HG02678 (cell line): Measurements from ENCODE around the gene ANKRD55.
"Not testable (repeated sequence)": the region's sequence is repeated elsewhere in the genome, so short reads cannot be mapped to it uniquely, and the experiment has no call there.

Experiments used
- ATAC-seq: cut with Tn5 transposase; IDR thresholded peaks from one replicate; pipeline ENCODE4 v1.9.1; 2021; ENCODE audit warnings: mild to moderate bottlenecking, moderate library complexity; ENCODE audit not compliant: unreplicated experiment

Gene ANKRD55

GRCh38 chr5:56211298-56211865 lies 21.7 kb downstream of the ANKRD55 start:
- ATAC-seq, result no peak

GRCh38 chr5:56208681-56209080 lies 24.4 kb downstream of the ANKRD55 start:
- ATAC-seq, result no peak

- no peak for ATAC-seq
Measured at GRCh38 chr5:56207537-56207936, 25.6 kb downstream of the ANKRD55 start.

DNA sequence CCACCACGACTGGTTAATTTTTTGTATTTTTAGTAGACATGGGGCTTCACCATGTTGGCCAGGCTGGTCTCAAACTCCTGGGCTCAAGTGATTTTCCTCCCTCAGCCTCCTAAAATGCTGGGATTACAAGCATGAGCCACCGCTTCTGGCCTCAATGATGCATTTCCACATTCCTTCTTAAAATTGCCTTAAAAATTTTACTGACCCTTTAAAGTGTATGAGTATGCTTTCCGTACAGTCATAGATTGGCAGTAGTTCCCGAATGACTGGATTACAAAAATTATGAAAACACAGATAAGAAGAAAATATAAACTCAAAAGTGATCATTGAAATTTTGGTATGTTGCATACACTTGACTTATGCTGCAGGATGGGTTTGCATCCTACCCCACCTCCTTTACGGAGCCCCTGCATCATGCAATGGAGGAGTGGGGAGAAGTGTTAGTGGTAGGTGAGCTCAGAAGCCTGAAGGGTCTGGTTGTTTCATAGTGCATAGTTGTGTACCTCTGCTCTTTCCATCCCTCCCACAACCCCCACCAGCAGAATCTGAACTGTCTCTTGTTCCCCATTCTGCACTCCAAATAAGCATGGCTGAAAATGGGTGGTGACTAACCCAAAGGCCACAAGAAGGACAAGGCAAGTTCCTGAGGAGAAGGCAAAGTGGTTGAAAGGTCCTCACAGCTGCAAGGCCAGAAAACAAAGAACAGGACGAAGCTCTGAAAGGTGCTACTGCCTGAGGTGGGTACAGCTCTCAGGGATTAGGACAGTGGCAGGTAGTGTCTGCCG lies 26.8 kb downstream of the ANKRD55 start:
- ATAC-seq, result no peak

DNA sequence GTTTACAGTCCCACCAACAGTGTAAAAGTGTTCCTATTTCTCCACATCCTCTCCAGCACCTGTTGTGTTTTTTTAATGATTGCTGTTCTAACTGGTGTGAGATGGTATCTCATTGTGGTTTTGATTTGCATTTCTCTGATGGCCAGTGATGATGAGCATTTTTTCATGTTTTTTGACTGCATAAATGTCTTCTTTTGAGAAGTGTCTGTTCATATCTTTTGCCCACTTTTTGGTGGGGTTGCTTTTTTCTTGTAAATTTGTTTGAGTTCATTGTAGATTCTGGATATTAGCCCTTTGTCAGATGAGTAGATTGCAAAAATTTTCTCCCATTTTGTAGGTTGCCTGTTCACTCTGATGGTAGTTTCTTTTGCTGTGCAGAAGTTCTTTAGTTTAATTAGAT lies 29.2 kb downstream of the ANKRD55 start:
- not testable (repeated sequence) for ATAC-seq

GRCh38 chr5:56202483-56202882 lies 30.6 kb downstream of the ANKRD55 start:
- ATAC-seq, result no peak

- ATAC-seq, result not testable (repeated sequence)
Measured at GRCh38 chr5:56201762-56202261, 31.3 kb downstream of the ANKRD55 start.

DNA sequence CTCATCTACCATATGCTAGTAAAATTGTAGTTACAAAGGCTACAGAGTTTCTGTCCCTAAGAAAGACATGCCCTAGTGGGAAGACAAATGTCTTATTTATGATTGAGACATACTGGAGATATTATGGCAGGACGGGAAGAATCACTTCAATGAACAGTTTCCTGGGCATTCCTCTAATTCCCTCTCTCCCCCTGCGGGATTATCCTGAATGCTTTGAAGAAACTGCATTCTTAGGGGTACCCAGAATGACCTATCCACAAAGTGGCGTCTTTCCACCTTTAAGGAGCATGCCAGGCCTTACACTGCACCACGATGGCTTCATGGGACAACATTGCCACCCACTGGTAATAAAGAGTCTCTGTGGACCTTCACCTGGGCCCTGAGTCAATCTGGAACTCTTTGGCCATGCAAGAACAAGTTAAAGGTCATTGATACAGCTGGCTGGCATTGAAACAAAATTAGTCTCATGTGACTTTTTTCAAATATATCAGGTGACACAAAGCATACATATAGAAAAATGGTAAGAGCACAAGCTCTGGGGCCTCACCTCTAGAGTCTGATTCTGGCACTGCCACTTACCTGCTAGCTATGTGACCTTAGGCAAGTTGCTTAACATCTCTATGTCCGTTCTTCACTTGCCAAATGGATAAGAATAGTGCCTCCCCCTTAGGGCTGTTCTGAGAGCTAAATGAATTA lies 32.0 kb downstream of the ANKRD55 start:
- peak; percentile 98 for ATAC-seq

- no peak for ATAC-seq
Measured at GRCh38 chr5:56195016-56195415, 38.1 kb downstream of the ANKRD55 start.

GRCh38 chr5:56192246-56192645 lies 40.9 kb downstream of the ANKRD55 start:
- ATAC-seq, result no peak

- no peak for ATAC-seq
Measured at GRCh38 chr5:56191656-56192055, 41.5 kb downstream of the ANKRD55 start.

DNA sequence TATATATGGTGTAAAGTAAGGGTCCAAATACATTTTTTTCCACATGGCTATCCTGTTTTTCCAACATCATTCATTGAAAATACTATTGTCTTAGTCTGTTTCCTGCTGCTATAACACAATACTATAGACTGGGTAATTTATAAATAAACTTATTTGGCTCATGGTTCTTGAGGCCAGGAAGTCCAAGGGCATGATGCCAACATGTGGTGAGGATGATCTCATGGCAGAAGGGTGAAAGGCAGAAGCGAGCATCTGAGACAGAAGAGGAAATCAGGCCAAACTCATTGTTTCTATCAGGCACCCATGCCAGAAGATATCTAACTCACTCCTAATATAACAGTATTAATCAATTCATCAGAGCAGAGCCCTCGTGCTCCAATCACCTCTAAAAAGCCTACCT lies 42.6 kb downstream of the ANKRD55 start:
- no peak for ATAC-seq

DNA sequence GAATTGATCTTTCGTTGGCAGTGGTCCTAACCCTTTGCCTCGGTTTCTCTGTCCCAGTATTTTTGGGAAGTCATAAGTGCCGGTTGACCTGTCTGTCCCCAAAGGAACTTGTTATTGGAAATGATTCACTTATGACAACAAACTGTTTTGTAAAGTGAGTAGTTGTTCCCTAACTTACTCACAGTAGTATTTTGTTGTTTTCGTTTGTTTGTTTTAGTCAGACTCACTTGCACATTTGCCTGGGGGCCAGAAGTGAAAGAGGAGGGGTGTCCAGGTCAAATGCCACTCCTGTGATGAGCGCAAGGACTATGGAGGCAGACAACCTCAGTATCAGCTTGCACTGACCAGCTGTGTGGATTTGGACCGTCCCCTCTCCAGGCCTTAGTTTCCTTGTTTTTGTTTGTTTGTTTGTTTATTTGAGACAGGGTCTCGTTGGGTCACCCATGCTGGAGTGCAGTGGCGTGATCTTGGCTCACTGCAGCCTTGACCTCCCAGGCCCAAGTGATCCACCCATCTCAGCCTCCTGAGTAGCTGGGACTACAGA lies 47.3 kb downstream of the ANKRD55 start:
- no peak for ATAC-seq

DNA sequence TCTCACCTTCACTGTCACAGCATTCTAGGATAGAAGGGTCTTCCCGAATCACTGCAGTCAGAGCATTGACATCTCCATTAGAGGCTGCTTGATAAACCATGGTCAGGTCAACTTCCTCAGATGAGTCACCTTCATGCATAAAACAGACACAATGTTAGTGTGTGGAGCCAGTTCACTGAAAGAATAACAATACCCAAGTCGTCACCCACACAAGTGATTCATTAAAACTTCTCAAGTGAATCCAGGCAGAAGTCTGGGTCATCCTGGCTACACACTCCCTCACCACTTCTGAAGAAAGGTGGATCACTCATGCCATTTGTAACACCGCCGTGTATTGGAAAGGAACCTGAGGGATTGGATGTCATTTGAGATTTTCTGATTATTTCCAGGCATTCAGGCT lies 49.6 kb downstream of the ANKRD55 start:
- no peak for ATAC-seq

DNA sequence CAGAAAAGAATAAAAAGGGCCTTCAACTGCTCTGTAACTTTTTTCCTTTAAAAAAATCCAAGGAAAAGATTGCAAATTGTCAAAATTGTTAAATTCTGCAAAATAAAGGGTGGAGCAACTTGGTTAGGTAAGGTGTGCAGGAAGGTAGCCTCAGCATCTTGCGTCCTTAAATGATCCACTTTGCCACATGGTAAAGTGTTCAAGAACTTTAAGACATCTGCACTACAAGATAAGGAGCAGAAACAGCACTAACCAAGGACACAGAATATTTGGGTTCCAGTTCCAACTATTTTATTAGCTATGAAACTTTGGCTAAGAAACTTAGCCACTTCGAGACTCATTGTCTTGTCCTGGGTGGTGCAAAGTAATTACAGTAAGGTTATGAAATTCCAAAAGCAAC lies 53.7 kb downstream of the ANKRD55 start:
- ATAC-seq, result no peak

GRCh38 chr5:56178823-56179222 lies 54.3 kb downstream of the ANKRD55 start:
- no peak for ATAC-seq

DNA sequence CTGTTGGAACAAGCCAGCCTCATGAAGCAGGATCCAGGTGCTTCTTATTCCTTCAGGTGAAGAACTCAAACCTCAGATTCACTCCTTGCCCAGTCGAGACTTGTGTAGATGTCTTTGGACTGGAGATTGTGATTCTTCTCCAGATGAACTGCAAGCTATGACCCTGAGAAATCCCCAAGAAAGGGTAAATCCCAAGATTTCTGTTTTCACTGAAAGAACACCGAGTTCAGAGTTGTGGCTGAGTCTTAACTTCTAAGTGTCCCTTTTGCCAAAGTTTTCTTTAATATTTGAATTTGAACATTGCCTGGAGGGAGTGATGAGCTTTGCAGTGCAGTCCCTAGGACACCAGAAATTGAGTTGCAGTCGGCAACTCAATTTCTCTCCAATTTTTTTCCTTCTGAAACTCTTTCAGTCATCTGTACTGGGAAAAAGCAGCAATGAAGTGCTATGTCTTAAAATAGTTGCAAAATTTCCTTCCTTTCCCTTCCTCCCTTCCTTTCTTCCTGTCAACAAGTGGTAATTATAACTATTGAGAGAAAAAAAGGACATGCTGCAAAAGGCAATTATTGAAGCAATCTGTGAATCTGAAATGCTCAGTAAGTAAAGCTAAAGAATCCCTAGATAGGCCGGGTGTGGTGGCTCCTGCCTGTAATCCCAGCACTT lies 56.1 kb downstream of the ANKRD55 start:
- ATAC-seq, result no peak

DNA sequence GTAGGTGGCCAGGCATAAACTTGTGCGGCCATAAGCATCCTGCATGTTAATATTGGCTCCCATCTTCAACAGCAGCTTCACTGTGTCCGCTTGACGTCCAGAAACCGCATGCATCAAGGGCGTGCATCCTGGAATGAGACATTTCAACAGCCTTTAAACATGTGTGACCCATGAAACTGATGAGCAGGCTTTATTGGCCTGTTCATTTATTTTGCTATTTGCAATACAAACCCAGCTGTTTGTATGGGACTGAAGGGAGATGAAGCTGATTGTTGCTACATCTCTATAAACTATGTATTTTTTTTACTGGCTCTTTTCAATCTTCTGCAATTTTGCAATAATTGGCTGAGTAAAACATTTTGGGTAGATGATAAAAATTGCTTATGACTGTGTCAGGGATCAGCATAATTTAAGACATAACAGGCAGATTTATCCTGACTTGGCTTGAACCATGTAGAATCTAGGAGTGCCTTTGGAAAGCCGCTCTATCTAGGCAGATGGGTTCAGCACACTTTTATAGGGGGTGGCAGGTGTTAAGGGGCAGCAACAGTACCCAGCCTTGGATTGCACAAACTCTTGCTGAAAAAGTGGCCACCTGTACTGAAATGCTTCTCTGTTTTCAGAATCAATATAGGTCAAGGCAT lies 56.9 kb downstream of the ANKRD55 start:
- no peak for ATAC-seq

- no peak for ATAC-seq
Measured at GRCh38 chr5:56175488-56175887, 57.6 kb downstream of the ANKRD55 start.

- ATAC-seq, result no peak
Measured at GRCh38 chr5:56175021-56175420, 58.1 kb downstream of the ANKRD55 start.

DNA sequence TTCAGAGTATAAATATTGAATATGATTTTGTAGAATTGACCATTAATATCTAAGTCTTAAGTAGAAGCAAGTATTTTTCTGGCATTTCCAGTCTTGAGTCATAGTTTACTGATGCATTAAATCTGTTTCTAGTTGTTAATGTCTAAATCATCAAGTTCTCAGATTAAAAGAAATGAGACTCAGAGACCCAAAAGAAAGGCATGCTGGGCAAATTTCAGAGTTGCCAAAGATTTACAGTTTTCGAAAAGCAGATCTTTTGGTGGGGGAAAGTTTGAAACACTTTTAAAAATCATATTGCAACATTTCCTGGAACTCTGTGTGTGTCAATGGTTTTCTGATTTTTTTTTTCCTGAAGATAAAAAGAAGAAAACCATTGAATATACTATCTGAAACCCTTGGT lies 60.9 kb downstream of the ANKRD55 start:
- no peak for ATAC-seq
